ENCODE measurements around the gene ARMH4. TPM values are rescaled to one million over a fixed set of nuclear protein-coding genes. Genes with fewer than 3 reads are reported as not detected.
A peak's percentile ranks its signal among the peaks of the same experiment; 100 is the strongest.

ARMH4 gene
- total and polyA plus RNA-seq, 7 donors: 0.60 to 6.6 (median 1.7) TPM; not detected in 1

DNA sequence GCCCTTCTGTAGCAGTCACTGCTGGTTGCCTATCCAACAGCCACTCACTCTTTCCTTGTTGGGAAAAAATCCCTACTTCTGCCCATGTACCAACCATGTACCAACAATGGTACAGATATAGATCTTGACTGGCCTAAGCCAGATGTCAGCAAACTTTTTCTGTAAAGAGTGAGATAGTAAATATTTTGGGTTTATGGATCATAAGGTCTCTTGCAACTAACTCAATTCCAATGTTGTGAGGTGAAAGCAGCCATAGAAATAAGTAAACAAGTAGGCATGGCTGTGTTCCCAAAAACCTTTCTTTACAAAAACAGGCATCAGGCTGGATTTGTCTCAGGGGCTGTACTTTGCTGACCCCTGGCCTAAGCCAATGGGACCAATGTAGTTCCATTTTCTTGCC, 73.5 kb downstream of the ARMH4 start:
- Histone ChIP-seq H3K36me3 (no peaks in the 10 kb centered on the region), H3K27me3 (no peaks in the 10 kb centered on the region), H3K4me3 (no peak overlapping the region), H3K9me3 (no peaks in the 10 kb centered on the region), H3K4me1 (peaks cover 0 to 30% (median 19%) of the 10 kb centered on the region in 4 donors), H3K27ac (peak overlapping the region in 2 of 4 donors; percentile 33 to 65)
- intact Hi-C loops (cut with DNase I): no loop called here
- TF ChIP-seq POLR2A (IDR thresholded peaks at IDR 0.05): no peak
- TF ChIP-seq, protein P1, sequence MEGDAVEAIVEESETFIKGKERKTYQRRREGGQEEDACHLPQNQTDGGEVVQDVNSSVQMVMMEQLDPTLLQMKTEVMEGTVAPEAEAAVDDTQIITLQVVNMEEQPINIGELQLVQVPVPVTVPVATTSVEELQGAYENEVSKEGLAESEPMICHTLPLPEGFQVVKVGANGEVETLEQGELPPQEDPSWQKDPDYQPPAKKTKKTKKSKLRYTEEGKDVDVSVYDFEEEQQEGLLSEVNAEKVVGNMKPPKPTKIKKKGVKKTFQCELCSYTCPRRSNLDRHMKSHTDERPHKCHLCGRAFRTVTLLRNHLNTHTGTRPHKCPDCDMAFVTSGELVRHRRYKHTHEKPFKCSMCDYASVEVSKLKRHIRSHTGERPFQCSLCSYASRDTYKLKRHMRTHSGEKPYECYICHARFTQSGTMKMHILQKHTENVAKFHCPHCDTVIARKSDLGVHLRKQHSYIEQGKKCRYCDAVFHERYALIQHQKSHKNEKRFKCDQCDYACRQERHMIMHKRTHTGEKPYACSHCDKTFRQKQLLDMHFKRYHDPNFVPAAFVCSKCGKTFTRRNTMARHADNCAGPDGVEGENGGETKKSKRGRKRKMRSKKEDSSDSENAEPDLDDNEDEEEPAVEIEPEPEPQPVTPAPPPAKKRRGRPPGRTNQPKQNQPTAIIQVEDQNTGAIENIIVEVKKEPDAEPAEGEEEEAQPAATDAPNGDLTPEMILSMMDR (IDR thresholded peaks at IDR 0.05): no peak
- TF ChIP-seq POLR2AphosphoS5 (IDR thresholded peaks at IDR 0.05): no peak
- no peak for DNase-seq

DNA sequence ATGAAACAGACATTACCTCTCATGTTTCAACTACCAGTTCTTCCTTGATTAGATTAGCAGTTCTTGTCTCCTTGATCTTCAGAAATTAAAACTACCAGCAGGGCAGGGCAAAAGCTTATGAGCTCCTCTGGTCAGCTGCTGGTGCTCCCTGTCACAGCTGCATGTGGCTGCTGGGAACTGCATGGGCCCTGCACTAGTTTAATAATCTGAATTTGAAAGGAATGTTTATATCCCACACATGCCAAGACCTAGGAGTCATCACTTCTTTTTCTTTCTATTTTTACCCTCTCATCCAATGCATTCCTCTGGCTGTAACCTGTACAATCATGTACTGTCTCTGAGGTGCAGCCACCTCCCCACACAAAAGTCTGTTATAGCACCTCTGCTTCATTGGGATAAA, 73.9 kb downstream of the ARMH4 start:
- intact Hi-C loops (cut with DNase I): no loop called here
- H3K4me3 ChIP-seq: no peak overlapping the region
- H3K9me3 ChIP-seq: no peaks in the 10 kb centered on the region
- no peaks in the 10 kb centered on the region for H3K27me3 ChIP-seq
- H3K27ac ChIP-seq: peak overlapping the region in 2 of 4 donors; percentile 33 to 65
- H3K36me3 ChIP-seq: no peaks in the 10 kb centered on the region
- peaks cover 0 to 30% (median 19%) of the 10 kb centered on the region in 4 donors for H3K4me1 ChIP-seq
- no peak for DNase-seq
- TF ChIP-seq POLR2AphosphoS5 (IDR thresholded peaks at IDR 0.05): no peak
- no peak for TF ChIP-seq POLR2A (IDR thresholded peaks at IDR 0.05)
- TF ChIP-seq EP300 (IDR thresholded peaks at IDR 0.05): no peak
- TF ChIP-seq, protein P1 (IDR thresholded peaks at IDR 0.05): no peak

DNA sequence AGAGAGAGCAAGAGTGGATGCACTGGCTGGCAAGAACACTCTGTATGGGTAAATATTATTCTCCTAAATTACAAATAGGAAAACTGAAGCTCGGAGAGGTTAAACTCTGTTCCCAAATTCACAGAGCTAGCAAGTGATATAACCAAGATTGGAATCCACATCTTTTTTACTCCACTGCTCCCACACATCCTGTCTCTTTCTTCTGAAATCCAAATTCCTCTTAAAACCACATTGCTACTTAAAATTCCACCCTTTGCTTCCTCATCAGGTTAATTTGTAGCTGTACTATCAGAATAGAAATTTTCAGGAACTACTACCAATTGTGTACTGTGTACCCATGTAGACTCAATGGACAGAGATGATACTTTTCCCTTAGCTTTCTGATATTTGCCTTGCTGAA, 74.4 kb downstream of the ARMH4 start:
- Histone ChIP-seq H3K36me3 (no peaks in the 10 kb centered on the region), H3K9me3 (no peaks in the 10 kb centered on the region), H3K27me3 (no peaks in the 10 kb centered on the region), H3K4me1 (peaks cover 0 to 27% (median 18%) of the 10 kb centered on the region in 4 donors), H3K27ac (peak overlapping the region in 2 of 4 donors; percentile 33 to 65), H3K4me3 (no peak overlapping the region)
- DNase-seq: no peak
- intact Hi-C loops (cut with DNase I): no loop called here
- WGBS, 2 donors: 63 to 74% methylated on average over 1 of the region's 1 CpG
- no peak for TF ChIP-seq POLR2A (IDR thresholded peaks at IDR 0.05)
- no peak for TF ChIP-seq EP300 (IDR thresholded peaks at IDR 0.05)
- no peak for TF ChIP-seq POLR2AphosphoS5 (IDR thresholded peaks at IDR 0.05)
- TF ChIP-seq, protein P1 (IDR thresholded peaks at IDR 0.05): no peak

DNA sequence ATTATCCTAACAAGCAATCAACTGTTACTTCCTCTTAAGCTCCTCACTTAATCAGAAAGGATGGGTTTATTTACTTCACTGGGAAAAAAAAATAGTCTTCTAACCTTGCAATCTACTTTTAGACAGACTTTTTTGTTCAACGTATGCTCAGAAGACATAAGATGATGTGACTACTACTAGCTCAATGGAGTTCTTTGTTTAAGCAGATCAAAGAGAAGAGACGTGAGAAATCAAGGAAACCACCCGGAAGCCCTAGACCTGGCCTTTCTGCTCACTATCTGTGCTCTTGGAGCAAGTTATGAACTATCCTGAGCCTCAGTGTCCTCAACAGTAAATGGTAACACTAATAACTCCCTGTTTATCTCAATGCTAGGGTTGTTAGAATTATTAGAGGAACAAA, 78.5 kb downstream of the ARMH4 start:
- WGBS, 2 donors: 17 to 56% methylated on average over 3 of the region's 3 CpGs
- no peak overlapping the region for H3K27ac ChIP-seq
- H3K36me3 ChIP-seq: no peaks in the 10 kb centered on the region
- no peak overlapping the region for H3K4me3 ChIP-seq
- intact Hi-C loops (cut with DNase I): loop anchor here (2.0 kb wide), 1 partner anchor 589 kb away; no protein-coding TSS in a partner anchor
- DNase-seq: no peak
- no peaks in the 10 kb centered on the region for H3K9me3 ChIP-seq
- TF ChIP-seq POLR2A (IDR thresholded peaks at IDR 0.05): no peak
- TF ChIP-seq, protein P1 (IDR thresholded peaks at IDR 0.05): no peak
- TF ChIP-seq POLR2AphosphoS5 (IDR thresholded peaks at IDR 0.05): no peak
- TF ChIP-seq EP300 (IDR thresholded peaks at IDR 0.05): no peak
- no peaks in the 10 kb centered on the region for H3K27me3 ChIP-seq
- H3K4me1 ChIP-seq: peaks cover 0 to 15% (median 12%) of the 10 kb centered on the region in 4 donors

Data from sigmoid colon (tissue), 7 donors.